ENCODE results near the gene TRAPPC10.
A peak's percentile ranks its signal among the peaks of the same experiment; 100 is the strongest.

The TRAPPC10 gene

GRCh38 chr21:44006017-44006619 lies 6.0 kb upstream of the TRAPPC10 start:
- DNase-seq = no peak

GRCh38 chr21:44006656-44007055 lies 5.5 kb upstream of the TRAPPC10 start:
- DNase-seq = no peak

GRCh38 chr21:44010429-44010828 lies 1.7 kb upstream of the TRAPPC10 start:
- no peak for DNase-seq

- no peak for DNase-seq
These were observed 986 bp upstream of the TRAPPC10 start for GRCh38 chr21:44011123-44011522.

- DNase-seq = peak; percentile 87
These were observed 618 bp downstream of the TRAPPC10 start for GRCh38 chr21:44012474-44013379.

GRCh38 chr21:44013380-44014088 lies 1.4 kb downstream of the TRAPPC10 start:
- DNase-seq = peak; percentile 52

GRCh38 chr21:44017601-44018000 lies 5.5 kb downstream of the TRAPPC10 start:
- no peak for DNase-seq

- DNase-seq = no peak
These were observed 6.0 kb downstream of the TRAPPC10 start for GRCh38 chr21:44018127-44018526.

GRCh38 chr21:44018813-44019567 lies 6.9 kb downstream of the TRAPPC10 start:
- no peak for DNase-seq

- no peak for DNase-seq
These were observed 7.5 kb downstream of the TRAPPC10 start for GRCh38 chr21:44019568-44019958.

GRCh38 chr21:44020551-44020950 lies 8.4 kb downstream of the TRAPPC10 start:
- DNase-seq = no peak

- no peak for DNase-seq
These were observed 9.0 kb downstream of the TRAPPC10 start for GRCh38 chr21:44021064-44021463.

- no peak for DNase-seq
These were observed 12.1 kb downstream of the TRAPPC10 start for GRCh38 chr21:44024257-44024656.

- DNase-seq = no peak
These were observed 12.8 kb downstream of the TRAPPC10 start for GRCh38 chr21:44024887-44025353.

GRCh38 chr21:44027607-44028286 lies 15.6 kb downstream of the TRAPPC10 start:
- no peak for DNase-seq

GRCh38 chr21:44028287-44028659 lies 16.2 kb downstream of the TRAPPC10 start:
- DNase-seq = no peak

GRCh38 chr21:44029460-44030087 lies 17.5 kb downstream of the TRAPPC10 start:
- no peak for DNase-seq

GRCh38 chr21:44035244-44035643 lies 23.1 kb downstream of the TRAPPC10 start:
- DNase-seq = no peak

GRCh38 chr21:44038063-44038462 lies 26.0 kb downstream of the TRAPPC10 start:
- DNase-seq = no peak

GRCh38 chr21:44039828-44040227 lies 27.7 kb downstream of the TRAPPC10 start:
- no peak for DNase-seq

GRCh38 chr21:44043613-44044012 lies 31.5 kb downstream of the TRAPPC10 start:
- no peak for DNase-seq

GRCh38 chr21:44046734-44047133 lies 34.6 kb downstream of the TRAPPC10 start:
- DNase-seq = no peak

All from CD4-positive, alpha-beta T cell treated with Interleukin-21 for 1 hour (primary cell).